Panc1 (cell line): ENCODE data around the gene KCNIP4. TPM values are rescaled to one million over a fixed set of nuclear protein-coding genes. Genes with fewer than 3 reads are reported as not detected.

ENCODE experiments used
- ATAC-seq: fragments of 200-7000 bp; cut with Tn5 transposase; 2 replicates; pipeline ENCODE4 v1.9.1; 2020; ENCODE audit warnings: mild to moderate bottlenecking, moderate library complexity
- BruUV-seq: library from RNA; stranded (reverse); fragments of 400-500 nt; replicated peaks from 2 replicates; lab custom pipeline; 2021; lab: Mats Ljungman, UMichigan
- CTCF ChIA-PET: fragments of 300-600 bp; sonication (Branson Sonifier 250); formaldehyde crosslinking; loops from one replicate; lab custom pipeline; 2022; ENCODE audit warnings: antibody characterized with exemption; lab: Charles Lee
- POLR2A ChIA-PET: fragments of 300-600 bp; sonication (Branson Sonifier 250); formaldehyde crosslinking; loops from one replicate; lab custom pipeline; 2022; ENCODE audit warnings: antibody characterized with exemption; lab: Charles Lee
- DNase-seq: peaks from one replicate; pipeline ENCODE4 v3.0.0-alpha.2; 2010; ENCODE audit warnings: low read depth, low spot score
- H3K27ac ChIP-seq: 2 replicates; pipeline ENCODE4 v1.5.1; 2011; ENCODE audit warnings: mild to moderate bottlenecking, low read length, inconsistent platforms
- H3K27me3 ChIP-seq: fragments of 200-500 bp; sonication (Bioruptor generic); 2 replicates; pipeline ENCODE4 v1.6.0; 2014; ENCODE audit warnings: low read length, inconsistent platforms; ENCODE audit not compliant: control insufficient read depth, insufficient read depth
- H3K36me3 ChIP-seq: fragments of 200-500 bp; sonication (Bioruptor generic); 2 replicates; pipeline ENCODE4 v1.5.1; 2014; ENCODE audit warnings: inconsistent platforms, mild to moderate bottlenecking, low read length, moderate library complexity; ENCODE audit not compliant: control insufficient read depth, insufficient read depth
- H3K4me1 ChIP-seq: 2 replicates; pipeline ENCODE4 v1.5.1; 2011; ENCODE audit warnings: inconsistent platforms, mild to moderate bottlenecking, low read length, moderate library complexity; ENCODE audit not compliant: control insufficient read depth, insufficient read depth
- H3K4me3 ChIP-seq, 2 experiments: 2 replicates each; pipeline ENCODE4 v1.5.1; 2011 to 2012; ENCODE audit warnings: low read depth in 2 of 2, low read length in 2 of 2, mild to moderate bottlenecking in 2 of 2, inconsistent platforms in 1 of 2, moderate library complexity in 1 of 2
- H3K9me3 ChIP-seq: fragments of 200-500 bp; sonication (Bioruptor generic); 2 replicates; pipeline ENCODE4 v1.5.1; 2014; ENCODE audit warnings: low read depth, mild to moderate bottlenecking, inconsistent platforms, low read length, moderate library complexity; ENCODE audit not compliant: control insufficient read depth, insufficient read depth
- CTCF ChIP-seq: fragments of 450-650 bp; IDR thresholded peaks from 2 replicates; pipeline ENCODE4 v1.5.1; 2017; ENCODE audit warnings: mild to moderate bottlenecking
- POLR2AphosphoS5 ChIP-seq: IDR thresholded peaks from 2 replicates; pipeline ENCODE4 v1.6.1; 2012; ENCODE audit warnings: mild to moderate bottlenecking, low read depth, low read length, moderate library complexity
- REST ChIP-seq, 2 experiments: IDR thresholded peaks; 2 replicates each; pipeline ENCODE4 v1.6.1; 2011 to 2012; ENCODE audit warnings: low read depth in 2 of 2, control low read depth in 1 of 2, low read length in 1 of 2, mild to moderate bottlenecking in 1 of 2, moderate library complexity in 1 of 2; ENCODE audit not compliant: insufficient read depth in 1 of 2
- SIN3A ChIP-seq: IDR thresholded peaks from 2 replicates; pipeline ENCODE4 v1.6.1; 2012; ENCODE audit warnings: low read depth, mild to moderate bottlenecking, low read length, moderate library complexity, borderline replicate concordance; ENCODE audit not compliant: insufficient read depth
- TCF7L2 ChIP-seq: IDR thresholded peaks from 2 replicates; pipeline ENCODE4 v1.6.1; 2011; ENCODE audit warnings: mild to moderate bottlenecking, low read depth, low read length, inconsistent platforms
- in situ Hi-C: cut with HindIII; loops from 2 replicates; pipeline ENCODE4 v1.10.0; 2016; ENCODE audit warnings: low sequenced_read_pairs, low pct_unique_long_range_greater_than_20kb
- intact Hi-C: fragments of 100-400 bp; cut with micrococcal nuclease; formaldehyde crosslinking; loops from one replicate; pipeline ENCODE4 v1.10.0; 2022; ENCODE audit not compliant: unreplicated experiment
- total RNA-seq: library from RNA; stranded (reverse); gene quantifications from one replicate; pipeline ENCODE4 v1.2.1, GENCODE V29; 2021; ENCODE audit not compliant: unreplicated experiment

The KCNIP4 gene
- total RNA-seq, 1 experiment from 2014 or later = not detected

GRCh38 chr4:20847124-20847747 lies 1101.3 kb downstream of the KCNIP4 start:
- TF ChIP-seq CTCF = no peak
- TF ChIP-seq SIN3A = no peak
- TF ChIP-seq POLR2AphosphoS5 = no peak
- ATAC-seq (no peak), DNase-seq (no peak)
- no TSS peak for BruUV-seq
- Histone ChIP-seq H3K4me3 (no peak overlapping the region), H3K4me1 (no peaks in the 10 kb centered on the region), H3K27me3 (no peaks in the 10 kb centered on the region), H3K9me3 (no peaks in the 10 kb centered on the region), H3K27ac (no peak overlapping the region), H3K36me3 (no peaks in the 10 kb centered on the region)
- POLR2A ChIA-PET = no interaction called here
- in situ Hi-C loops (no loop called here), intact Hi-C loops (no loop called here)
- CTCF ChIA-PET = no interaction called here

- in situ Hi-C loops (no loop called here), intact Hi-C loops (no loop called here)
- Histone ChIP-seq H3K36me3 (no peaks in the 10 kb centered on the region), H3K4me1 (no peaks in the 10 kb centered on the region), H3K27ac (no peak overlapping the region), H3K9me3 (no peaks in the 10 kb centered on the region), H3K27me3 (no peaks in the 10 kb centered on the region), H3K4me3 (no peak overlapping the region)
- DNase-seq = no peak
- no TSS peak for BruUV-seq
- ATAC-seq = no peak
- ChIA-PET CTCF (no interaction called here), POLR2A (no interaction called here)
- TF ChIP-seq SIN3A = no peak
Observed at GRCh38 chr4:20844311-20844710, 1104.3 kb downstream of the KCNIP4 start.

DNA sequence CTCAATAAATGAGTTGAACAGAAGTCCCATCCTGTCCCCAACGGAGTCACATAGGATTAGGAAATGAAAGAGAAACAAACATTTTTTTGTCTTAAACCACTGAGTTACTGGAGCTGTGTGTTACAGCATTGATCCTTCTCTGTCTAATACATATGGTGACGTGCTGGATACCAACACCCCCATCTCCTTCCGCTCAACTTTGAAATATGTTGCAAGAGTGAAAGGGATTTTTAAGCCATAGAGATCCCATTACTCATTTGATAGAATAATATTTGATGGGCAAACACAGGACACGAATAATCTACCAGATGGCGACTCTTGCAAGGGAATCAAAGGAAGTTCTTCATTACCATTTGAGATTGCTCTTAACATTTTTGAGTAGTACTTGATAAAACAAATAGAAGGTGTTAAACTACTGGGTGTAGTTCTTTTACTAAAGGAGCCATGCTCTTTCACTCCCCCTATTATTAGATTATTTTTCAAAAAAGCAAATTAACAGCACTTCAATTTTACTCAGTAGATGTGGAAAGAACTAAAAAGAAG lies 1107.9 kb downstream of the KCNIP4 start:
- no peaks in the 10 kb centered on the region for H3K36me3 ChIP-seq
- intact Hi-C loops = no loop called here
- TF ChIP-seq POLR2AphosphoS5 (no peak), CTCF (no peak), REST (IDR thresholded peaks at IDR 0.05; ENCODE audit: insufficient read depth in 1 of 2, low read depth in 2 of 2, low read length in 1 of 2) (no peak), TCF7L2 (no peak), SIN3A (no peak)
- in situ Hi-C loops = no loop called here
- no peaks in the 10 kb centered on the region for H3K27me3 ChIP-seq
- CTCF ChIA-PET = no interaction called here
- no peak for ATAC-seq
- DNase-seq = no peak
- no peaks in the 10 kb centered on the region for H3K9me3 ChIP-seq
- no TSS peak for BruUV-seq
- H3K27ac ChIP-seq = no peak overlapping the region
- H3K4me3 ChIP-seq = no peak overlapping the region
- POLR2A ChIA-PET = no interaction called here
- H3K4me1 ChIP-seq = no peaks in the 10 kb centered on the region
